ENCODE measurements around the gene CA11.
A peak's percentile ranks its signal among the peaks of the same experiment; 100 is the strongest.
"Not testable (repeated sequence)": the region's sequence is repeated elsewhere in the genome, so short reads cannot be mapped to it uniquely, and the experiment has no call there.

The CA11 gene

GRCh38 chr19:48661711-48662090, 15.7 kb upstream of the CA11 start:
- H3K36me3 ChIP-seq (replicated peaks): no peaks in the 10 kb centered on the region
- H3K27me3 ChIP-seq (ENCODE audit: low read depth): no peaks in the 10 kb centered on the region
- no peak overlapping the region for H3K4me3 ChIP-seq
- in situ Hi-C loops (cut with MboI; ENCODE audit: low sequenced_read_pairs): no loop called here
- peaks cover 7% of the 10 kb centered on the region; the same call in 1 of the 2 replicates for H3K4me1 ChIP-seq
- no peak for DNase-seq (ENCODE audit: low spot score in 2 of 2)
- H3K9me3 ChIP-seq: no peaks in the 10 kb centered on the region

DNA sequence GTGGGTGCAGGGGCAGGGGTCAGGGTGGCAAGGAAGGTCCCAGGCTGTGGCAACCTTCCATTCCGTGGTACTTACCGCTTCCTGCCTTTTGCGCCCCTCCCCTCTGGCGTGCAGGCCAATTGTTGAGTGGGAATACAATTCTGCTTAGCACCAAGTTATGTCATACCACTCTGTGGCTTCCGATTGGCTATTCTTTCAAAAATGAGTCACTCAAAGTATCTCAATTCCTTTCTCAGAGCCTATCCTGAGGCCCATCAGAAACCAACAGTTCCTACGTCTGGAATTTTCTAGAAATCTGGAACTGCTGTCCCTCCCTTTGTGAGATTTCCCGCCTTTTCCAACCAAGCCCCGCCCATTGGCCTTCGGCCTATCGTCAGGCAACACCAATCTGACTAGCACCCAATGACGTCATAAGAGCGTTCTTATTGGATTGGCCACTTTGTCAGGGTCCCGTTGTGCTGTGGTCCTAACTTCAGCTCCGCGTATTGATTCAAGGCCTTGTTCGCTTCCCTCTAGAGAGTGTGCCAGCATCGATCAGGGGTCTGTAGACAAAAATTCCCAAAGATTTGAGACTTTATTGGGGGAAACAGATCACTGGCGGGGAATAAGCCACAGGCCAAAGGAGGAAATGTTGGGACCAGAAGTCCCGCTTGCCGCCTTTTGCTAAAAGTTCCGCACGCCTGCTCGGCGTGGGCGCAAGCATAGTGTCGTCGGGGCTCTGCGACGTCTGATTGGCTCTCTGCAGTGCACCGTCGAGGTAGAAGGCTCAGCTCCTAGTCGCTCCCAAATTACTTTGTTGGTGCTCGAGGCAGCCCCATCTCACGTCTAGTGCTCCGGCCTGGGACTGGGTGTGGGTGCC, 15.1 kb upstream of the CA11 start:
- no peaks in the 10 kb centered on the region for H3K36me3 ChIP-seq (replicated peaks)
- DNase-seq (ENCODE audit: low spot score in 2 of 2): peak; percentile 59 to 91
- no peaks in the 10 kb centered on the region for H3K9me3 ChIP-seq
- no peaks in the 10 kb centered on the region for H3K27me3 ChIP-seq (ENCODE audit: low read depth)
- in situ Hi-C loops (cut with MboI; ENCODE audit: low sequenced_read_pairs): no loop called here
- no peak overlapping the region for H3K4me3 ChIP-seq
- H3K4me1 ChIP-seq: peaks cover 7% of the 10 kb centered on the region; the same call in 1 of the 2 replicates

GRCh38 chr19:48659768-48660167, 13.8 kb upstream of the CA11 start:
- Histone ChIP-seq H3K27me3 (ENCODE audit: low read depth) (no peaks in the 10 kb centered on the region), H3K36me3 (replicated peaks) (no peaks in the 10 kb centered on the region), H3K4me1 (peaks cover 7% of the 10 kb centered on the region; the same call in 1 of the 2 replicates), H3K9me3 (no peaks in the 10 kb centered on the region), H3K4me3 (no peak overlapping the region)
- in situ Hi-C loops (cut with MboI; ENCODE audit: low sequenced_read_pairs): no loop called here
- no peak for DNase-seq (ENCODE audit: low spot score in 2 of 2)

DNA sequence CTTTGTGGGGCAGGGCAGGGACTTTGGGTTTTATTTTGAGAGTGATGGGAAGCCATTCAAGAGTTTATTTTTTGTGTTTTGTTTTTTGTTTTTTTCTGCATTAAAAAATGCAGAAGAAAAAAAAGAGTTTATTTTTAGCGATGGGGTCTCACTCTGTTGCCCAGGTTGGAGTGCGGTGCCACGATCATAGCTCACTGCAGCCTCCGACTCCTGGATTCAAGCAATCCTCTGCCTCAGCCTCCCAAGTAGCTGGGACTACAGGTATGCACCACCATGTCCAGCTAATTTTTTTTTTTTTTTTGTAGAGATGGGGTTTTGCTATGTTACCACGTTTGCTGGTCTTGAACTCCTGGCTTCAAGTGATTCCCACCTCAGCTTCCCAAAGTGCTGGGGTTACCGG, 12.5 kb upstream of the CA11 start:
- Histone ChIP-seq H3K27me3 (ENCODE audit: low read depth) (no peaks in the 10 kb centered on the region), H3K36me3 (replicated peaks) (no peaks in the 10 kb centered on the region), H3K4me3 (no peak overlapping the region), H3K4me1 (peaks cover 7% of the 10 kb centered on the region; the same call in 1 of the 2 replicates), H3K9me3 (no peaks in the 10 kb centered on the region)
- in situ Hi-C loops (cut with MboI; ENCODE audit: low sequenced_read_pairs): no loop called here
- DNase-seq (ENCODE audit: low spot score in 2 of 2): no peak

- H3K36me3 ChIP-seq (replicated peaks); in situ Hi-C loops (cut with MboI; ENCODE audit: low sequenced_read_pairs): not testable (repeated sequence)
Measured at GRCh38 chr19:48657828-48658227, 11.8 kb upstream of the CA11 start.

DNA sequence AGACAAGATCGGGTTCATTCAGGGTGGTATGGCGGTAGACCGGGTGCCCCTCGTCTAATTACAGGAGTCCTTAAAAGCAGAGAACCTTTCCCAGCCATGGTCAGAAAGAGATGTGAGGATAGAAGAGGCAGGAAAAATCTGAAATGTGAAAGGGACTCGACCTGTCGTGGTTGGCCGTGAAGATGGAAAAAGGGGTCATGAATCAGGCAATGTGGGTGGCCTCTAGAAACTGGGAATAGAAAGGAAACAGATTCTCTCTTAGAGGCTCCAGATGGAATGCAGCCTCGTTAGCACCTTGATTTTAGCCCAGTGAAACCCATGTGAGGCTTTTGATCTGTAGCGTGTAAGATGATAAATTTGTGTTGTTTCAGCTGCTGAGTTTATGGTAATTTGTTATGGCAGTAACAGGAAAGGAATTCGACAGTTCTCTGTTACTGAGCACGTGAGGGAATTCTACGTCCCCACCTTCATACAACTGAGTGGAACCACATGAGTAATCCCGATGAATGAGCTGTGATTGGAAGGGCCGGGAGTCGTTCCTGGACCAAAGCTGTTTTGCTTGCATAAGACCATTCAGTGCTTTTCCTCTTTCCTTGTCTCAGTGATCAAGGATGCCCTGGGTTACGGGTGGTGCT, 11.0 kb upstream of the CA11 start:
- Histone ChIP-seq H3K4me1 (peaks cover 7% of the 10 kb centered on the region; the same call in 1 of the 2 replicates), H3K36me3 (replicated peaks) (no peaks in the 10 kb centered on the region), H3K4me3 (no peak overlapping the region), H3K27me3 (ENCODE audit: low read depth) (no peaks in the 10 kb centered on the region), H3K9me3 (no peaks in the 10 kb centered on the region)
- in situ Hi-C loops (cut with MboI; ENCODE audit: low sequenced_read_pairs): no loop called here
- no peak for DNase-seq (ENCODE audit: low spot score in 2 of 2)

More at GRCh38 chr19:48657828-48658227, 11.8 kb upstream of the CA11 start:
- not testable (repeated sequence) for H3K27me3 ChIP-seq (ENCODE audit: low read depth); H3K9me3 ChIP-seq; H3K4me3 ChIP-seq; DNase-seq (ENCODE audit: low spot score in 2 of 2); H3K4me1 ChIP-seq

DNA sequence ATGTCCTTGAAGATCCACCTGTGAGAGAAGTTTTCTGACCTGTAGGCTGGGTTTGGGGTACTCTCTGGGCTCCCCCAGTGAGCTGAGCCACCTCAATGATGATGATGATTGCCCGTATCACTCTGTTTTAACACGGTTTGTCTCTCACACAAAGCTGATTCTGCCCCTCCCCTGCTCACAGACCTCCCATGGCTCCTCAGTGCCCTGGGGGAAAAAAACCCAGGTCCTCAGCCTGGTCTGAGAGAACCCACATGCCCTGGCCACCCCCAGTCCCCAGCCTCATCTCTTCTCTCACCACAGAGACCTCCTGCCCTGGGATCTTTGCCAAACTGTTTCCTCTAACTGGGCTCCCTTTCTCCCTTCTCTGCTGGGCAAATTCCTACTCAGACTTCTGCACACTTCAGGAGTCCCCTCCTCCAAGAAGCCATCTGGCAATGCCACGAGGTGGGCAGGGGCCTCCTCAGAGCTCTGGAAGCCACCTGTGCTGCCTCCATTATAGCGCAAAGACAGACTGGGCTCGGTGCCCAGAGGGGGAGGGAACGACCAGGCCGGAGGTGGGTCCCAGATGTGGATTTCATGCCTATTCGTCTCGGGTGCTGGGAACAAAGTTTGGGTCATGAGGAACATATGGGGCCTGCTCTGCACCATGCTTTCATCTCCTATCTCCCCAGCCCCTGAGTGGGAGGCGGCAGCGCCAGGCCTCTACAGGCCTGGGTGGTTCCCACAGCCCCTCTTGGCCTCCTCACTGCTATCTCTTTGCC, 8.5 kb upstream of the CA11 start:
- Histone ChIP-seq H3K27me3 (ENCODE audit: low read depth) (no peaks in the 10 kb centered on the region), H3K4me3 (no peak overlapping the region), H3K36me3 (replicated peaks) (no peaks in the 10 kb centered on the region), H3K4me1 (no peaks in the 10 kb centered on the region), H3K9me3 (no peaks in the 10 kb centered on the region)
- no peak for DNase-seq (ENCODE audit: low spot score in 2 of 2)
- in situ Hi-C loops (cut with MboI; ENCODE audit: low sequenced_read_pairs): no loop called here

DNA sequence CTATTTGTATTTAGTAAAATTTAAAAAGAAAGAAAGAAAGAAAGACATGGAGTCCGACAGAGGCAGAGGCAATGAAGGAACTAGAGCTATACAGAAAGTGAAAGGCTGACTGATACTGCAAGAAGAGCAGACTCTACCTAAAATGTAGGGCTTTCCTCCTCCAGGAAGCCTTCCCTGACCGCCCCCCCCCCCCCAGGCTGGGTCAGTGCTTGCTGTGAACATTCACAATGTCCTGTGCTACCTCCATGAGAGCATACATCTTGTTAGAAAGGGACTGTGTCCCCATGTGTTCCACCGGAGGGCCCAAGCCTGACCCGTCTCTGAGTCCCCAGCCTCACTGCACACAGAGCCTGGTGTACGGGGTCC, 5.7 kb upstream of the CA11 start:
- H3K27me3 ChIP-seq (ENCODE audit: low read depth): no peaks in the 10 kb centered on the region
- H3K9me3 ChIP-seq: no peaks in the 10 kb centered on the region
- H3K4me3 ChIP-seq: no peak overlapping the region
- in situ Hi-C loops (cut with MboI; ENCODE audit: low sequenced_read_pairs): no loop called here
- no peak for DNase-seq (ENCODE audit: low spot score in 2 of 2)
- H3K4me1 ChIP-seq: peaks cover 3% of the 10 kb centered on the region; the same call in 1 of the 2 replicates
- no peaks in the 10 kb centered on the region for H3K36me3 ChIP-seq (replicated peaks)

DNA sequence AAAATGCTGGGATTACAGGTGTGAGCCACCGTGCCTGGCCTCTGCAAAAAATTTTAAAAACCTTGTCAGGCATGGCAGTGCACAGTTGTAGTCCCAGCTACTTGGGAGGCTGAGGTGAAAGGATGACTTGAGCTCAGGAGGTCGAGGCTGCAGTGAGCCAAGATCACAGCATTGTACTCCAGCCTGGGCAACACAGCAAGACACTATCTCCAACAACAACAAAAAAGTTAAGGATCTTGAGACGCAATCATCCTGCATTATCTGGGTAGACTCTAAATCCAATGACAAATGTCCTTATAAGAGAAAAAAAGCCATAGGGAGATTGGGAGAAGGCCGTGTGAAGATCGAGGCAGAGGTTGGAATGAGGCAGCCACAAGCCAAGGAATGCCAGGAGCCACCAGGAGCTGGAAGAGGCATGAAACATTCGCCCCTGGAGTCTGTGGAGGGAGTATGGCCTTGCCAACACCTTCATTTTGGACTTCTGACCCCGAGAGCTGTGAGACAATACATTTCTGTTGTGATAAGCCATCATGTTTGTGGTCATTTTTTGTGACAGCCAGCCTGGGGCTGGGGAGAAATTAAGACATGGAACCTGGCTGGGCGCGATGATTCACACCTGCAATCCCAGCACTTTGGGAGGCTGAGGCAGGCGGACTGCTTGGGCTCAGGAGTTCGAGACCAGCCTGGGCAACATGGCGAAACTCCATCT, 5.1 kb upstream of the CA11 start:
- no peak for DNase-seq (ENCODE audit: low spot score in 2 of 2)
- Histone ChIP-seq H3K36me3 (replicated peaks) (no peaks in the 10 kb centered on the region), H3K4me1 (peaks cover 4% of the 10 kb centered on the region), H3K4me3 (no peak overlapping the region), H3K27me3 (ENCODE audit: low read depth) (no peaks in the 10 kb centered on the region), H3K9me3 (no peaks in the 10 kb centered on the region)
- in situ Hi-C loops (cut with MboI; ENCODE audit: low sequenced_read_pairs): no loop called here

DNA sequence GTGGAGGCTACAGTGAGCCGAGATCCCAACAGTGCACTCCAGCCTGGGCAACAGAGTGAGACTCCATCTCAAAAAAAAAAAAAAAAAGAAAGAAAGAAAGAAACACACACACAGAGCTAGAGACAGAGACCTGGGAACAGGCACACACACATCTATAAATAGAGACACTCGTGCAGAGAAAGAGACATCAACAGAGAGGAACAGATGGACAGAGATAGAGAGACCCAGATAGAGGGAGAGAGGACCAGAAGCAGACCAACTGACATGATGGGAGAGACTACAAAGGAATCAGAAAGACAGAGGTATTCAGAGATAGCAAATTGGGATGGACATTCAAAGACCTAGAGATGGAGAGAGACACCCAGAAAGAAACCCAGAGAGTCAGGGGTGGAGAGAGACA, 2.1 kb upstream of the CA11 start:
- Histone ChIP-seq H3K36me3 (replicated peaks) (no peaks in the 10 kb centered on the region), H3K9me3 (no peaks in the 10 kb centered on the region), H3K4me3 (no peak overlapping the region), H3K4me1 (peaks cover 15% of the 10 kb centered on the region), H3K27me3 (ENCODE audit: low read depth) (no peaks in the 10 kb centered on the region)
- in situ Hi-C loops (cut with MboI; ENCODE audit: low sequenced_read_pairs): loop anchor here (5.0 to 10.0 kb wide), 2 partner anchors 189 to 317 kb away; partner anchors contain the start of genes FTL and HSD17B14
- DNase-seq (ENCODE audit: low spot score in 2 of 2): no peak

GRCh38 chr19:48646722-48647216, 782 bp upstream of the CA11 start:
- no peak for DNase-seq (ENCODE audit: low spot score in 2 of 2)
- H3K9me3 ChIP-seq: no peaks in the 10 kb centered on the region
- H3K27me3 ChIP-seq (ENCODE audit: low read depth): no peaks in the 10 kb centered on the region
- no peaks in the 10 kb centered on the region for H3K36me3 ChIP-seq (replicated peaks)
- peak overlapping the region; percentile 40 for H3K4me3 ChIP-seq
- in situ Hi-C loops (cut with MboI; ENCODE audit: low sequenced_read_pairs): loop anchor here (5.0 to 10.0 kb wide), 2 partner anchors 191 to 318 kb away; partner anchors contain the start of genes FTL and HSD17B14
- H3K4me1 ChIP-seq: peaks cover 15% of the 10 kb centered on the region

- H3K36me3 ChIP-seq (replicated peaks): no peaks in the 10 kb centered on the region
- in situ Hi-C loops (cut with MboI; ENCODE audit: low sequenced_read_pairs): loop anchor here (5.0 to 10.0 kb wide), 2 partner anchors 192 to 319 kb away; partner anchors contain the start of genes FTL and HSD17B14
- peaks cover 15% of the 10 kb centered on the region for H3K4me1 ChIP-seq
- no peaks in the 10 kb centered on the region for H3K9me3 ChIP-seq
- no peaks in the 10 kb centered on the region for H3K27me3 ChIP-seq (ENCODE audit: low read depth)
- DNase-seq (ENCODE audit: low spot score in 2 of 2): peak in 1 of 2 experiments; percentile 47
- peak overlapping the region; percentile 40 for H3K4me3 ChIP-seq
Measured at GRCh38 chr19:48645620-48646000, 377 bp downstream of the CA11 start.
